GM12891 (cell line): ENCODE results near the gene RSPH6A.
A peak's percentile ranks its signal among the peaks of the same experiment; 100 is the strongest.

Experiments
- POLR2A ChIP-seq: IDR thresholded peaks from 2 replicates; pipeline ENCODE4 v1.6.1; 2011; ENCODE audit warnings: low read depth, low read length, control low read depth
- POLR2AphosphoS5 ChIP-seq: IDR thresholded peaks from 2 replicates; pipeline ENCODE4 v1.6.1; 2011; ENCODE audit warnings: low read depth, low read length, control low read depth
- SPI1 ChIP-seq: IDR thresholded peaks from 2 replicates; pipeline ENCODE4 v1.6.1; 2011; ENCODE audit warnings: low read depth, low read length, control low read depth

GRCh38 chr19:45772912-45773311 is 42.2 kb downstream of the RSPH6A start:
- TF ChIP-seq POLR2A (0 out of 2 replicates have a peak, but pooled peaks have one; percentile 37), POLR2AphosphoS5 (0 out of 2 replicates have a peak, but pooled peaks have one; percentile 5), SPI1 (no peak)
